H9 (cell line): ENCODE measurements around the gene TASOR2. TPM values are rescaled to one million over a fixed set of nuclear protein-coding genes. Genes with fewer than 3 reads are reported as not detected.
A peak's percentile ranks its signal among the peaks of the same experiment; 100 is the strongest.

Source experiments
- DNase-seq: peaks from one replicate; pipeline ENCODE4 v3.0.0-alpha.2; 2017
- H2AFZ ChIP-seq: one replicate; pipeline ENCODE4 v1.6.1; 2013; ENCODE audit warnings: mild to moderate bottlenecking, low read length, control low read depth, moderate library complexity
- H2AK5ac ChIP-seq: 2 replicates; pipeline ENCODE4 v1.6.1; 2013; ENCODE audit warnings: low read length, control low read depth, mixed read lengths; ENCODE audit not compliant: insufficient read length
- H2BK120ac ChIP-seq: one replicate; pipeline ENCODE4 v1.6.1; 2013; ENCODE audit warnings: low read depth, mild to moderate bottlenecking, low read length, control low read depth, inconsistent platforms; ENCODE audit not compliant: poor library complexity, severe bottlenecking
- H2BK12ac ChIP-seq: 2 replicates; pipeline ENCODE4 v1.6.1; 2013; ENCODE audit warnings: low read length, control low read depth, mixed read lengths, low read depth; ENCODE audit not compliant: insufficient read length
- H2BK15ac ChIP-seq: 2 replicates; pipeline ENCODE4 v1.6.1; 2013; ENCODE audit warnings: low read depth, low read length, control low read depth
- H2BK20ac ChIP-seq: one replicate; pipeline ENCODE4 v1.6.1; 2013; ENCODE audit warnings: low read depth, mild to moderate bottlenecking, low read length, control low read depth, inconsistent platforms; ENCODE audit not compliant: poor library complexity, severe bottlenecking
- H2BK5ac ChIP-seq: 2 replicates; pipeline ENCODE4 v1.6.1; 2013; ENCODE audit warnings: low read length, control low read depth, mixed read lengths; ENCODE audit not compliant: insufficient read length
- H3K14ac ChIP-seq: 2 replicates; pipeline ENCODE4 v1.6.1; 2013; ENCODE audit warnings: low read length, control low read depth; ENCODE audit not compliant: insufficient read depth
- H3K18ac ChIP-seq: 2 replicates; pipeline ENCODE4 v1.6.1; 2013; ENCODE audit warnings: low read depth, mild to moderate bottlenecking, mixed read lengths, low read length, control low read depth; ENCODE audit not compliant: insufficient read length
- H3K23ac ChIP-seq: 2 replicates; pipeline ENCODE4 v1.6.1; 2013; ENCODE audit warnings: low read length, control low read depth, mixed read lengths, low read depth; ENCODE audit not compliant: insufficient read length
- H3K23me2 ChIP-seq: 2 replicates; pipeline ENCODE4 v1.6.1; 2013; ENCODE audit warnings: low read depth, mild to moderate bottlenecking, mixed read lengths, low read length, control low read depth; ENCODE audit not compliant: insufficient read length, poor library complexity, severe bottlenecking
- H3K27ac ChIP-seq: 2 replicates; pipeline ENCODE4 v1.5.1; 2013; ENCODE audit warnings: low read length, control low read depth, mixed read lengths, low read depth; ENCODE audit not compliant: insufficient read length
- H3K27me3 ChIP-seq: 2 replicates; pipeline ENCODE4 v1.6.1; 2013; ENCODE audit warnings: low read length, control low read depth, inconsistent platforms; ENCODE audit not compliant: insufficient read depth
- H3K4ac ChIP-seq: 2 replicates; pipeline ENCODE4 v1.6.1; 2013; ENCODE audit warnings: low read depth, mild to moderate bottlenecking, control low read depth, inconsistent platforms, low read length, moderate library complexity
- H3K4me1 ChIP-seq: 2 replicates; pipeline ENCODE4 v1.6.1; 2013; ENCODE audit warnings: low read length, control low read depth, inconsistent platforms; ENCODE audit not compliant: insufficient read depth
- H3K4me2 ChIP-seq: 2 replicates; pipeline ENCODE4 v1.6.1; 2013; ENCODE audit warnings: low read length, control low read depth, mixed read lengths; ENCODE audit not compliant: insufficient read length, insufficient read depth
- H3K56ac ChIP-seq: 2 replicates; pipeline ENCODE4 v1.6.1; 2013; ENCODE audit warnings: low read depth, mild to moderate bottlenecking, mixed read lengths, low read length, control low read depth; ENCODE audit not compliant: insufficient read length
- H3K79me1 ChIP-seq: 2 replicates; pipeline ENCODE4 v1.6.1; 2013; ENCODE audit warnings: low read depth, mild to moderate bottlenecking, moderate library complexity, low read length, control low read depth, inconsistent platforms; ENCODE audit not compliant: insufficient read depth, poor library complexity, severe bottlenecking
- H3K79me2 ChIP-seq: 2 replicates; pipeline ENCODE4 v1.6.1; 2013; ENCODE audit warnings: low read length, control low read depth, inconsistent platforms; ENCODE audit not compliant: insufficient read depth
- H3K9ac ChIP-seq: 2 replicates; pipeline ENCODE4 v1.6.1; 2013; ENCODE audit warnings: low read length, control low read depth, mixed read lengths; ENCODE audit not compliant: insufficient read length; ENCODE audit errors: extremely low read depth
- H3K9me3 ChIP-seq: one replicate; pipeline ENCODE4 v1.6.1; 2013; ENCODE audit warnings: low read depth, low read length, inconsistent platforms; ENCODE audit not compliant: control insufficient read depth
- H3T11ph ChIP-seq: one replicate; pipeline ENCODE4 v1.6.1; 2013; ENCODE audit warnings: mild to moderate bottlenecking, low read length, control low read depth, inconsistent platforms
- H4K20me1 ChIP-seq: one replicate; pipeline ENCODE4 v1.6.1; 2013; ENCODE audit not compliant: control insufficient read depth, insufficient read length, insufficient read depth
- H4K5ac ChIP-seq: 2 replicates; pipeline ENCODE4 v1.6.1; 2013; ENCODE audit warnings: low read depth, mild to moderate bottlenecking, mixed read lengths, low read length, control low read depth; ENCODE audit not compliant: insufficient read length
- H4K8ac ChIP-seq: replicated peaks from 2 replicates; pipeline ENCODE4 v1.6.1; 2013; ENCODE audit warnings: low read length, control low read depth, mixed read lengths, low read depth; ENCODE audit not compliant: insufficient read length
- H4K91ac ChIP-seq: 2 replicates; pipeline ENCODE4 v1.6.1; 2013; ENCODE audit warnings: low read depth, mild to moderate bottlenecking, moderate library complexity, mixed read lengths, low read length, control low read depth; ENCODE audit not compliant: insufficient read length
- H3K27ac Mint-ChIP-seq, 3 experiments: 2 replicates in 2 of 3; 3 replicates in 1 of 3; pipeline ENCODE4 v1.8.0; 2020 to 2021; ENCODE audit warnings: mixed read lengths in 3 of 3, mild to moderate bottlenecking in 1 of 3, moderate library complexity in 1 of 3
- H3K27me3 Mint-ChIP-seq: 2 replicates; pipeline ENCODE4 v1.8.0; 2021; ENCODE audit warnings: low read depth, mild to moderate bottlenecking, moderate library complexity, mixed read lengths
- H3K36me3 Mint-ChIP-seq, 3 experiments: 2 replicates in 2 of 3; 3 replicates in 1 of 3; pipeline ENCODE4 v1.8.0; 2020 to 2021; ENCODE audit warnings: low read depth in 3 of 3, mixed read lengths in 3 of 3; ENCODE audit not compliant: insufficient read depth in 1 of 3
- H3K4me1 Mint-ChIP-seq, 2 experiments: 2 replicates each; pipeline ENCODE4 v1.8.0; 2020; ENCODE audit warnings: mixed read lengths in 2 of 2
- H3K4me3 Mint-ChIP-seq, 2 experiments: 2 replicates in 1 of 2; 3 replicates in 1 of 2; pipeline ENCODE4 v1.8.0; 2020 to 2021; ENCODE audit warnings: mild to moderate bottlenecking in 2 of 2, mixed read lengths in 2 of 2, moderate library complexity in 1 of 2
- H3K9me3 Mint-ChIP-seq, 2 experiments: 2 replicates in 1 of 2; 3 replicates in 1 of 2; pipeline ENCODE4 v1.8.0; 2020; ENCODE audit warnings: mild to moderate bottlenecking in 2 of 2, mixed read lengths in 2 of 2, moderate library complexity in 1 of 2
- CTCF ChIP-seq: fragments of 200-600 bp; sonication (generic); conservative IDR thresholded peaks from 3 replicates; pipeline ENCODE4 v1.8.0; 2021; ENCODE audit warnings: antibody characterized with exemption, mild to moderate bottlenecking
- WGBS: extraction: QIAGEN DNeasy Blood & Tissue Kit; methylation state at CpG from one replicate; pipeline ENCODE4 v1.1.7; 2013; ENCODE audit warnings: missing lambda C conversion rate, low lambda C conversion rate, mixed read lengths; ENCODE audit not compliant: insufficient read length; ENCODE audit errors: extremely low coverage; 5-methylcytosine and 5-hydroxymethylcytosine counted together
- total RNA-seq: library from RNA; stranded (reverse); gene quantifications from 2 replicates; pipeline ENCODE4 v1.2.1, GENCODE V29; 2021

TASOR2 gene
- total RNA-seq, 1 experiment from 2014 or later, result 64.5 TPM

- no peak overlapping the region for H2BK20ac ChIP-seq
- Mint-ChIP-seq H3K4me1 (peaks cover 25 to 32% of the 10 kb centered on the region in 2 experiments), H3K9me3 (no peaks in the 10 kb centered on the region), H3K27me3 (no peaks in the 10 kb centered on the region), H3K27ac (peak overlapping the region in 1 of 3 experiments; percentile 61; a peak in 1 of 7 replicates), H3K36me3 (peaks cover 6 to 16% (median 9%) of the 10 kb centered on the region in 3 experiments; a peak in 6 of 7 replicates), H3K4me3 (no peak overlapping the region)
- no peak overlapping the region for H4K5ac ChIP-seq
- H2AK5ac ChIP-seq, result no peak overlapping the region
- H2BK5ac ChIP-seq, result no peak overlapping the region
- no peak overlapping the region for H3K9ac ChIP-seq
- H3K23me2 ChIP-seq, result no peaks in the 10 kb centered on the region
- H3K27ac ChIP-seq, result no peak overlapping the region
- no CpG with 5 or more reads among the region's 10 CpGs for WGBS
- no peak overlapping the region for H3T11ph ChIP-seq
- H3K14ac ChIP-seq, result no peak overlapping the region
- H3K4me1 ChIP-seq, result no peaks in the 10 kb centered on the region; the same call in 1 of the 2 replicates
- TF ChIP-seq CTCF, result no peak
- H3K9me3 ChIP-seq, result no peaks in the 10 kb centered on the region
- H3K79me2 ChIP-seq, result peaks cover 1% of the 10 kb centered on the region; the same call in 1 of the 2 replicates
- no peak overlapping the region for H2BK15ac ChIP-seq
- H2BK12ac ChIP-seq, result no peak overlapping the region
- no peak for DNase-seq
- no peak overlapping the region for H3K56ac ChIP-seq
- H2BK120ac ChIP-seq, result no peak overlapping the region
- no peaks in the 10 kb centered on the region for H3K27me3 ChIP-seq
- H3K4me2 ChIP-seq, result no peak overlapping the region
- no peak overlapping the region for H3K23ac ChIP-seq
- H3K18ac ChIP-seq, result no peak overlapping the region
- no peak overlapping the region for H4K8ac ChIP-seq
- H3K79me1 ChIP-seq, result no peaks in the 10 kb centered on the region
- no peaks in the 10 kb centered on the region for H4K20me1 ChIP-seq
- H2AFZ ChIP-seq, result no peak overlapping the region
- no peak overlapping the region for H3K4ac ChIP-seq
- H4K91ac ChIP-seq, result no peak overlapping the region
Measured at GRCh38 chr10:5654218-5654755, 30.4 kb upstream of the TASOR2 start.
